Kidney (tissue), 14 donors: ENCODE results near the gene SOCS1. TPM values are rescaled to one million over a fixed set of nuclear protein-coding genes. Genes with fewer than 3 reads are reported as not detected.

Source experiments
- DNase-seq, 5 donors: peaks; one replicate each; pipeline ENCODE4 v3.0.0-alpha.2; 2013 to 2020
- FAIRE-seq: peaks from 2 replicates; lab custom pipeline; 2012; peaks lifted over from hg19 to GRCh38; lab: Jason Lieb, UNC
- H3K27ac ChIP-seq, 2 donors: one replicate each; pipeline ENCODE4 v1.7.0; 2013; ENCODE audit warnings: low read depth in 2 of 2, low read length in 2 of 2, inconsistent platforms in 1 of 2
- H3K27me3 ChIP-seq: one replicate; pipeline ENCODE4 v1.7.1; 2013; ENCODE audit warnings: low read length, inconsistent platforms; ENCODE audit not compliant: control insufficient read depth, insufficient read depth
- H3K36me3 ChIP-seq, 3 donors: one replicate each; pipeline versions ENCODE4 v1.7.0 to v1.7.1; 2013; ENCODE audit warnings: low read length in 3 of 3, control low read depth in 1 of 3, inconsistent platforms in 1 of 3; ENCODE audit not compliant: insufficient read depth in 3 of 3, control insufficient read depth in 2 of 3
- H3K4me1 ChIP-seq, 3 donors: one replicate each; pipeline versions ENCODE4 v1.7.0 to v1.7.1; 2013; ENCODE audit warnings: low read length in 3 of 3, inconsistent platforms in 1 of 3, low read depth in 1 of 3; ENCODE audit not compliant: control insufficient read depth in 2 of 3, insufficient read depth in 2 of 3
- H3K4me3 ChIP-seq, 3 donors: one replicate each; pipeline versions ENCODE4 v1.7.0 to v1.8.1; 2013; ENCODE audit warnings: low read length in 3 of 3, control low read depth in 1 of 3, inconsistent platforms in 1 of 3
- H3K9ac ChIP-seq, 3 donors: one replicate each; pipeline versions ENCODE4 v1.7.0 to v1.7.1; 2013; ENCODE audit warnings: low read length in 3 of 3, control low read depth in 1 of 3, inconsistent platforms in 1 of 3
- H3K9me3 ChIP-seq, 3 donors: one replicate each; pipeline versions ENCODE4 v1.7.0 to v1.7.1; 2013; ENCODE audit warnings: low read length in 3 of 3, control low read depth in 1 of 3, inconsistent platforms in 1 of 3; ENCODE audit not compliant: control insufficient read depth in 2 of 3, insufficient read depth in 1 of 3
- intact Hi-C: fragments of 100-400 bp; cut with DNase I; formaldehyde crosslinking; loops from one replicate; pipeline ENCODE4 v1.11.1; 2022
- polyA plus RNA-seq: library from polyadenylated mRNA; stranded (reverse); fragments of 350-450 nt; fragmentation: Illumina TruSeq; extraction: RNeasy Lipid Tissue Mini Kit (QIAGEN cat#74804); gene quantifications from one replicate; pipeline ENCODE4 v1.2.3, GENCODE V29; 2014; ENCODE audit warnings: low read depth, low replicate concordance; ENCODE audit not compliant: insufficient read depth
- total RNA-seq: library from RNA; stranded (reverse); fragmentation: NEBNext Ultra II Directional; extraction: Animal tissue kit (Norgen Biotek cat#: 25700); gene quantifications from one replicate; pipeline ENCODE4 v1.2.1, GENCODE V29; 2021
- TF ChIP-seq, protein P1 (sequence below): IDR thresholded peaks from 3 replicates; pipeline ENCODE4 v1.5.1; 2012; ENCODE audit warnings: mild to moderate bottlenecking, moderate library complexity, borderline replicate concordance; ENCODE audit not compliant: insufficient read depth; ENCODE audit errors: extremely low read depth
- donor health status: control.
- donor health status: control.
- donor health status: control.
- donor health status: control.
- donor health status: control.
- donor health status: DM: yes; HTN: yes; CAD: no.
- donor health status: Normal renal cell carcinoma (clear cell type).

Gene SOCS1
- total and polyA plus RNA-seq, 2 donors from 2014 or later: 10.4 to 21.8 TPM

- H3K4me1 ChIP-seq: no peaks in the 10 kb centered on the region
- FAIRE-seq: no peak
- no peak overlapping the region for H3K27ac ChIP-seq
Observed at GRCh38 chr16:11274964-11275363, 19.0 kb upstream of the SOCS1 start.

GRCh38 chr16:11273721-11274324 lies 17.8 kb upstream of the SOCS1 start:
- FAIRE-seq (no peak), DNase-seq (peak in 4 of 5 donors; percentile 82 to 96 (median 90))
- Histone ChIP-seq H3K4me3 (no peak overlapping the region), H3K27ac (no peak overlapping the region), H3K36me3 (no peaks in the 10 kb centered on the region), H3K27me3 (no peaks in the 10 kb centered on the region), H3K9ac (no peak overlapping the region), H3K9me3 (no peaks in the 10 kb centered on the region), H3K4me1 (no peaks in the 10 kb centered on the region)
- intact Hi-C loops: no loop called here
- TF ChIP-seq, protein P1, sequence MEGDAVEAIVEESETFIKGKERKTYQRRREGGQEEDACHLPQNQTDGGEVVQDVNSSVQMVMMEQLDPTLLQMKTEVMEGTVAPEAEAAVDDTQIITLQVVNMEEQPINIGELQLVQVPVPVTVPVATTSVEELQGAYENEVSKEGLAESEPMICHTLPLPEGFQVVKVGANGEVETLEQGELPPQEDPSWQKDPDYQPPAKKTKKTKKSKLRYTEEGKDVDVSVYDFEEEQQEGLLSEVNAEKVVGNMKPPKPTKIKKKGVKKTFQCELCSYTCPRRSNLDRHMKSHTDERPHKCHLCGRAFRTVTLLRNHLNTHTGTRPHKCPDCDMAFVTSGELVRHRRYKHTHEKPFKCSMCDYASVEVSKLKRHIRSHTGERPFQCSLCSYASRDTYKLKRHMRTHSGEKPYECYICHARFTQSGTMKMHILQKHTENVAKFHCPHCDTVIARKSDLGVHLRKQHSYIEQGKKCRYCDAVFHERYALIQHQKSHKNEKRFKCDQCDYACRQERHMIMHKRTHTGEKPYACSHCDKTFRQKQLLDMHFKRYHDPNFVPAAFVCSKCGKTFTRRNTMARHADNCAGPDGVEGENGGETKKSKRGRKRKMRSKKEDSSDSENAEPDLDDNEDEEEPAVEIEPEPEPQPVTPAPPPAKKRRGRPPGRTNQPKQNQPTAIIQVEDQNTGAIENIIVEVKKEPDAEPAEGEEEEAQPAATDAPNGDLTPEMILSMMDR: no peak

More at GRCh38 chr16:11274964-11275363, 19.0 kb upstream of the SOCS1 start:
- no peaks in the 10 kb centered on the region for H3K9me3 ChIP-seq
- no peak for DNase-seq
- no peak overlapping the region for H3K4me3 ChIP-seq
- intact Hi-C loops: no loop called here
- no peaks in the 10 kb centered on the region for H3K27me3 ChIP-seq
- TF ChIP-seq, protein P1: no peak
- H3K9ac ChIP-seq: no peak overlapping the region
- no peaks in the 10 kb centered on the region for H3K36me3 ChIP-seq

GRCh38 chr16:11272921-11273720 lies 17.1 kb upstream of the SOCS1 start, which contains the start of gene PRM3:
TSS of gene PRM3 (minus strand) at chr16:11273629. CDS start at chr16:11273595, 34 bp downstream.
- H3K9ac ChIP-seq: no peak within 1 kb of the TSS
- DNase-seq: no peak
- no peaks in the 10 kb centered on the region for H3K36me3 ChIP-seq
- no peaks in the 10 kb centered on the region for H3K27me3 ChIP-seq
- no peak within 1 kb of the TSS for H3K27ac ChIP-seq
- TF ChIP-seq, protein P1: no peak
- no peak for FAIRE-seq
- H3K4me1 ChIP-seq: no peaks in the 10 kb centered on the region
- H3K9me3 ChIP-seq: no peaks in the 10 kb centered on the region
- intact Hi-C loops: no loop called here
- H3K4me3 ChIP-seq: no peak within 1 kb of the TSS
